ENCODE data around the gene TAS2R41. TPM values are rescaled to one million over a fixed set of nuclear protein-coding genes. Genes with fewer than 3 reads are reported as not detected.

TAS2R41 gene
- not detected for total RNA-seq

- Histone ChIP-seq H3K4me1 (no peaks in the 10 kb centered on the region), H3K9me3 (no peaks in the 10 kb centered on the region), H3K27ac (no peak within 1 kb of the TSS), H3K27me3 (no peaks in the 10 kb centered on the region), H3K4me3 (no peak within 1 kb of the TSS), H3K36me3 (no peaks in the 10 kb centered on the region)
- intact Hi-C loops (cut with DNase I): no loop called here
- DNase-seq (ENCODE audit: low spot score in 2 of 2): no peak
- TF ChIP-seq, protein P1, sequence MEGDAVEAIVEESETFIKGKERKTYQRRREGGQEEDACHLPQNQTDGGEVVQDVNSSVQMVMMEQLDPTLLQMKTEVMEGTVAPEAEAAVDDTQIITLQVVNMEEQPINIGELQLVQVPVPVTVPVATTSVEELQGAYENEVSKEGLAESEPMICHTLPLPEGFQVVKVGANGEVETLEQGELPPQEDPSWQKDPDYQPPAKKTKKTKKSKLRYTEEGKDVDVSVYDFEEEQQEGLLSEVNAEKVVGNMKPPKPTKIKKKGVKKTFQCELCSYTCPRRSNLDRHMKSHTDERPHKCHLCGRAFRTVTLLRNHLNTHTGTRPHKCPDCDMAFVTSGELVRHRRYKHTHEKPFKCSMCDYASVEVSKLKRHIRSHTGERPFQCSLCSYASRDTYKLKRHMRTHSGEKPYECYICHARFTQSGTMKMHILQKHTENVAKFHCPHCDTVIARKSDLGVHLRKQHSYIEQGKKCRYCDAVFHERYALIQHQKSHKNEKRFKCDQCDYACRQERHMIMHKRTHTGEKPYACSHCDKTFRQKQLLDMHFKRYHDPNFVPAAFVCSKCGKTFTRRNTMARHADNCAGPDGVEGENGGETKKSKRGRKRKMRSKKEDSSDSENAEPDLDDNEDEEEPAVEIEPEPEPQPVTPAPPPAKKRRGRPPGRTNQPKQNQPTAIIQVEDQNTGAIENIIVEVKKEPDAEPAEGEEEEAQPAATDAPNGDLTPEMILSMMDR (IDR thresholded peaks at IDR 0.05): no peak
Measured at GRCh38 chr7:143477501-143478150, at the start of gene TAS2R41. Gene TAS2R41 (plus strand): TSS chr7:143477873. CDS start chr7:143477873, 0 bp downstream.

GRCh38 chr7:143429770-143430698, 47.6 kb upstream of the TAS2R41 start:
- intact Hi-C loops (cut with DNase I): no loop called here

DNA sequence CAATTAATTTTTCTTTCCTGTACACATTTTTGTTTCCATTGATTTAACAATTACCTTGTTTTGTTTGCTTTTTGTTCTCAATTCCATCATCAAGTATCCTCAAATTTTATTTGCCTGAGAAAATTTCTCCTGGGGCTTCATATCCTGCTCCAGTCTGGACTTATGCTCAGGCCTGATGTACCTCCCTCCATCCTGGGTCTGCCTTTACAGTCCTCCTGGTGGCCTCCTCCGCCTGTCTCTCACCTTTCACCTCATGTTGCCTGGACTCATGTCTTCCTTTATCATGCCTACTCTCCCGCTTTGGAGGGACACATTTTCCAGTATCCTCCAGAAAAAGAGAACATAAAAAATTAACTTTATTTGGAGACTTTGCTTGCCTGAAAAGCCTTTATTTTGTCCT, 46.6 kb upstream of the TAS2R41 start:
- H3K27me3 ChIP-seq: no peaks in the 10 kb centered on the region
- H3K36me3 ChIP-seq: no peaks in the 10 kb centered on the region
- no peaks in the 10 kb centered on the region for H3K9me3 ChIP-seq
- no peak overlapping the region for H3K4me3 ChIP-seq
- DNase-seq (ENCODE audit: low spot score in 2 of 2): no peak
- H3K4me1 ChIP-seq: no peaks in the 10 kb centered on the region
- TF ChIP-seq, protein P1 (IDR thresholded peaks at IDR 0.05): no peak
- intact Hi-C loops (cut with DNase I): no loop called here
- H3K27ac ChIP-seq: no peak overlapping the region

More at GRCh38 chr7:143429770-143430698, 47.6 kb upstream of the TAS2R41 start:
- no peak overlapping the region for H3K4me3 ChIP-seq
- H3K27me3 ChIP-seq: no peaks in the 10 kb centered on the region
- no peak for DNase-seq (ENCODE audit: low spot score in 2 of 2)
- TF ChIP-seq, protein P1 (IDR thresholded peaks at IDR 0.05): no peak
- H3K4me1 ChIP-seq: no peaks in the 10 kb centered on the region
- no peak overlapping the region for H3K27ac ChIP-seq
- no peaks in the 10 kb centered on the region for H3K36me3 ChIP-seq
- H3K9me3 ChIP-seq: no peaks in the 10 kb centered on the region

DNA sequence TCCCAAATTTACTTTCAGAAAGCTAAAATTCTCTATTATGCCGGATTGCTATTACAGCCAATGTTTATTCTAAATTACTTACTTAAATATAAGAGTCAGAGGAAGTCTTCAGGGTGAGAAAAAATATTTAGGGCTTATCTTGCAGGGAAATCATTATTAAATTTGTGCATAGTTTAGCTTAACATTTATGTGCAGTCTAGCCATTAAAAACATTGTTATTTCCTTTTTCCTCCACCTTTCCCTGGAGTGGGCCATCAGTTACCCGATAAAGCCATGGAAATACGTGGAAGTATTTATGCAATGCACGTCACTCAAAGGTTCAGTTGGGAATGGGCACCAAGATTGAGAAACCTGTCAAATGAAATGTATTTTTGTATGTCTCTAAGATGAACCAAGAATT, 43.9 kb upstream of the TAS2R41 start:
- intact Hi-C loops (cut with DNase I): no loop called here
- H3K36me3 ChIP-seq: no peaks in the 10 kb centered on the region

DNA sequence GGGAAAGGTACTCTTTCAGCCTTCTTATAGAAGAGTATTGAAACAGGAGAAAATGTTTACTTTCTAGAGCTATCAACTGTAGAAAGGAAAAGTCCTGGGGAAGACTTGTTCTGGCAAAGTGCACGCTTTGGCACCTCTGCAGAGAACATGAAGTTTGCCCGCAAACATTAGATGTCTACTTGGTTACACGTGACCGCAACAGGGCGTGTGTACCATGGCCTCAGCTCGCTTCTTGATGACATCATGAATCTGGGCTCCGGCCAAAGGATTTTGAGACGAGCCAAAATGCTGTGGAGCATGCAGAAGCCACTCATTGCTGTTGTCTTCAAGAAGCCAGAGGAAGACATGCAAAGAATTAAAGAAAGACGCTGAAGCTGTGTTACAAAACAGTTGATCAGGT, 43.0 kb upstream of the TAS2R41 start:
- Histone ChIP-seq H3K4me3 (no peak overlapping the region), H3K9me3 (no peaks in the 10 kb centered on the region), H3K4me1 (no peaks in the 10 kb centered on the region), H3K27me3 (no peaks in the 10 kb centered on the region), H3K27ac (no peak overlapping the region), H3K36me3 (no peaks in the 10 kb centered on the region)
- no peak for DNase-seq (ENCODE audit: low spot score in 2 of 2)
- TF ChIP-seq, protein P1 (IDR thresholded peaks at IDR 0.05): no peak
- intact Hi-C loops (cut with DNase I): no loop called here

More for the DNA sequence above, 43.9 kb upstream of the TAS2R41 start:
- no peak for DNase-seq (ENCODE audit: low spot score in 2 of 2)
- no peaks in the 10 kb centered on the region for H3K27me3 ChIP-seq
- TF ChIP-seq, protein P1 (IDR thresholded peaks at IDR 0.05): no peak
- no peaks in the 10 kb centered on the region for H3K4me1 ChIP-seq
- no peaks in the 10 kb centered on the region for H3K9me3 ChIP-seq
- H3K27ac ChIP-seq: no peak overlapping the region
- no peak overlapping the region for H3K4me3 ChIP-seq
